ENCODE measurements around the gene SCN2B. TPM values are rescaled to one million over a fixed set of nuclear protein-coding genes. Genes with fewer than 3 reads are reported as not detected.
"Not testable (repeated sequence)": the region's sequence is repeated elsewhere in the genome, so short reads cannot be mapped to it uniquely, and the experiment has no call there.

Gene SCN2B
- total RNA-seq, 1 donor from 2014 or later = not detected

DNA sequence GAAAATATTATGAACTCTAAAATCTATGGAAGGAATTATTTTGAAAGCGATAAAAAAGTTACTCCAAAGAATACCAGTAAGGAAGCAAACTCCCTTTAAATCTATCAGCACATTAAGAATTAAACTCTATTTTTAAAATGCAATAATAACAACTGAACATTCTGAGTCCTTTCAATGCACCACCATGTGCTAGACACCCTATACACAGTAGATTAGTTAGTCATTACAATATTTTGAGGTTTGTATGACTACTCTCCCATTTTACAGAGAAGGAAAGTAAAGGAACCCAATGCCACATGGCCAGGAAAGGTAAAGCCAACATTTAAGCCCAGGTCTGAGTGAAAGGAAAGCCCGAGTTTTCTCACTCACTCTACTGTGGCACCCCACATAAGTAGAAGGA is 30.6 kb upstream of the SCN2B start:
- no peak for DNase-seq (ENCODE audit: low read depth)

DNA sequence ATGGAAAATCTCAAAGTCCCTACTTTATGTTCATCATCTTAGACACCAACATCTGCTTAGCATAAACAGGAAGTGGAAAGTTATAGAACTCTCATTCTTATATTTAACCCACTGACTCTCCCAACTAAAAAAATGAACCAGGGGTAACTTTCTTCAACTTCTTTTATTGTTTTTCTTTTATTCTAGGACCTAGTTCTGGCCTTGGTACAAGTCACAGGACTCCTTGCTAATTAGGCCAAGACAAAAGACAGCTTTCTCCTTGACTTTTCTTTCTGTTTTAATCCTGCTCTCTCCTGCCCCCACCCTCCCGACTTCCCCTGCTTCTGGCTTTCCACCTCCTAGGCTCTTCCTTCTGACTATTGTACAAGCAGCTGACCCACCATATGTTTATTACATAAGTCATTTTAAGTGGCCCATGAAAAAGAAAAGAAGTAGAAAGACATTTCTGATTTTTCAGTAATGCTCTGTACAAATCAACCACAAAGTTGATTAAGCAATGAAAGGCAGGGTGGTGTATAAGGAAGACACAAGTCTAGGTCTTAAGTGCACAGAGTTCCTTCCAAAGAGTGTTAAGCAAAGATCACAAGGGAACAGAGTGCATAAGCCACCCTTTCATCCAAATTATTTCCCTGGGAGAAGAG is 30.1 kb upstream of the SCN2B start:
- no peak for DNase-seq (ENCODE audit: low read depth)

DNA sequence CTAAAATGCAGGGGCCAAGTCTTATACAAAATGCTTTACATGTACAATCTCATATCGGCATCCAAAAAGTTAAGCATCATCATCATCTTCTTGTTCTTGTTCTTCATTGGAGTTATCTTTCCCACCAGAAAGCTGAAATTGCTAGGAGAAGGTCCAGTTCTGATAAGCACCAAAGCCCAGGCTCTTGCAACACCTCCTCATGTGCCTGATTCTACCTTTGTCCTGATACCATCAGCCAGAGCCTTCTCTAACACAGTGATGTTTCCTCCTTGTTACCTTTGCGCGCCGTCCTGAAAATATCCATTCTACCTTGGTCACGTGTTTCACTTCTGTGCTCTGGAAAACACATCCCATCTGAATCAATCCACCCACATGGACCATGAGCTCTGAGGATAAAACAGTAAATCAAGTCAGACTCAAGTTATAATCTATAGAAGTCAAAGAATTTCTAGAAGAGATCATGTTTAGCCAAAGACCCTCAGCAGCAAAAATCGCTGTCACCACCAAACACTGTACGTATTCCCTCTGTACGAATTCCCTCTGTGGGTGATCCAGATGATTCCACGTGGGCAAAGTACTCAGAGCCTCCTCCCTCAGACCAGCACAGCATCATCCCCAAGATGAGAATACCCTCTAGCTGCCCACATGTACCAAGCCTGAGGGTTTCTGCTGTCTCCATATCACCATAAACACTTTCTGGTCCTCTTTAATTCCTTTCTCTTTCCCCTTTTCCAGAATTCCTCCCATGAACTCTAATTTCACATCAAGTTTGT is 29.4 kb upstream of the SCN2B start:
- DNase-seq (ENCODE audit: low read depth) = no peak

DNA sequence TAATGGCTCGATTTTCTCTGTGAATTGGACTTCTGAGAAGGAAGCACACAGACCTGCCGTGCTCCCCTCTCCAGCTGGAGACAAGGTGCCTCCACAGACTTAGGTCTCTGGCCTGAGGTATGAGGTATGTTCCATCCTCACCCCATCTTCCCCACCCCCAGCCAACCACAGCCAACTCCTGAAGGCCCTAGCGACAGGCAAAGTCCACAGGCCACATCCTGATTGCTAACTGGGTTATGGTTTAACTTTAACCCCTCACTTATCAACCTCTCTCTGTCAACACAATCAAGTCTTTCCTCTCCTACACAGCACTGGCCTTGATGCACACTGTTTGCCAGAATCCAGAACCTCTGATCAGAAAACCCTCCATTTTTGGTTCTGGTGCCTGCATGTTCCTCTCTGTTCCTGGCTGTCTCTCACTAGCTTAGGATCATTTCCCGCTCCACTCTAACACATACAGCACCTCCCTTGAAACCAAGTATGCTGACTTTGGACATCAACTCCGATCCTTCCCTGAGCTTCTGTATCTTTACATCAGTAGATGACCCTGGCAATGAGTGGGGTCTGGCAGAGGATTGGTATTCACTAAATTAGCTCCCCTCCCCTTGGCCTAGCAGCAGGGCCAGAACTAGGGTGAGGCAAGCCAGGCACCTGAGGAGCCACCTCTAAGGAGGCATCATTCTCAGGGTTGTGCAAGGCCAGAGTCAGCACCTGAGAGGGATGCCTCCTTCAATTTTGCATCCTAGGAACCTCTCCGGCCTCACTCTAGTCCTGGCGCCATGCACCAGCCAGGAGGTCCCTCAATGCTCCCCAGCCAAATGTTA is 26.4 kb upstream of the SCN2B start:
- no peak for DNase-seq (ENCODE audit: low read depth)

DNA sequence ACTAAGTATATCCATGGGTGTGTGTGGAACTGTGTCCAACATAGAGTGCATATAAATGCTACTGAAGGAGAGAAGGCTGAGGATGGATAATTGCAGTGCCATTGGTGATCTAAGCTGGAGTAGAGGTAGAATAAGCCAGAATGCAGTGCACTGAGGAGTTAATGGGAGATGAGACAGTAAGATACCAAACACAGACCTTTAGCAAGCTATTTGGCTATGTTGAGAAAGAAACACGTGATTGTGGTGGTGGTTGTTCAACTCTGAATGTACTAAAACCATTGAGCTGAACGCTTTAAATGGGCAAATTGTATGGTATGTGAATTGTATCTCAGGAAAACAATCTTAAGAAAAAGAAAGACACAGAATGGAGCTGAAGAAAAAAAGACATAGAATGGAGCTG is 25.5 kb upstream of the SCN2B start:
- DNase-seq (ENCODE audit: low read depth) = no peak

DNA sequence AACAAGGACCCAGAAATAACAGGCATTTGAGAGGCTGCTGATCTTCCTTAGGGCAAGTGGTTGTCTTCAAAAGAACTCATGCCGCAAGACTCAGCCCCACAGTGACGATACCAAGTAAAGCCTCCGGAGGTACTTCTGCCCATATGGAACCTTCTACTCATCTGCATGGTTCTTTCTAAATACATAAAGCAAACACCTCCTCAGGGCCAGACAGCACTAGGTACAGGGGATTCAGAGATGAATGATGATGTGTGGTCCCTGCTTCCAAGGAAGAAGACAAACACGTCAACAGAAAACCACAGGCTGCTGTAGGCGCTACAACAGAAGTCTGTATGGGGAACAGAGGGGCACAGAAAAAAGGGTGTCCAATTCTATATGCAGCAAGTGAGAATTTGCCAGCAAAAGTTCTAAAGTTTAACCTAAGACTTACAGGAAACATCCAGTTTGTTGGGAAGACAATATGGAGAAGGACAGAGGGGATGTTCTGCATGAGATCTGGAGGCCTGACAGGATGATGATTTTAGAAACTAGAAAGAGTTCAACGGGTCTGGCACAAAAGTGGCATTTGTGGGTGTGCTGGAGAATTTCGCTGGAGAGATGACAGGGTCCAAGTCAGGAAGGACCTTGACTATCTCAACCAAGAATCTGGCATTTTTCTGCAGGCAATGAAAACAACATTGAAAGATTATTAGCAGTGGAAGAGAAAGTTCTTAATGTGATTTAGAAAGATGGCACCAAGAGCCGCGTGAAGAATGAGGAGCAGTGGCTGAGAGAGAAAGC is 24.7 kb upstream of the SCN2B start:
- DNase-seq (ENCODE audit: low read depth) = no peak

DNA sequence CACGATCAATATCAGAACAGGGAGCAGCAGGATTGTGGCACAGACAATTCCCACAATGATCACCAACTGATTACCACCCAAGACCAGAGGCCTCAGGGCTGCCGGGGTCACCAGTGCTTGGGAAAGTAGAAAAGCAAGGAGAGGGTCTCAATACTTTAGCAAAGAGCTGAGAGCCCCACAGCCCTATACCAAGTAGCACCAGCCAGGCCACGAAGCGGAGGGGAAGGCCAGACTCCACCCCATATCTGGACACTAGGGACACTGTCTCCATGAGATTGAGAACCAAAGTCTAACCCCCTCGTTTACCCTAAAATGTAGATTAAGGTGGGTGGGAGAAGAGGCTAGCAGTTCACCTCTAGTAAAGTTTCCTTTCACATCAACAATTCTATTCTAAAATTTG is 24.1 kb upstream of the SCN2B start:
- DNase-seq (ENCODE audit: low read depth) = no peak

DNA sequence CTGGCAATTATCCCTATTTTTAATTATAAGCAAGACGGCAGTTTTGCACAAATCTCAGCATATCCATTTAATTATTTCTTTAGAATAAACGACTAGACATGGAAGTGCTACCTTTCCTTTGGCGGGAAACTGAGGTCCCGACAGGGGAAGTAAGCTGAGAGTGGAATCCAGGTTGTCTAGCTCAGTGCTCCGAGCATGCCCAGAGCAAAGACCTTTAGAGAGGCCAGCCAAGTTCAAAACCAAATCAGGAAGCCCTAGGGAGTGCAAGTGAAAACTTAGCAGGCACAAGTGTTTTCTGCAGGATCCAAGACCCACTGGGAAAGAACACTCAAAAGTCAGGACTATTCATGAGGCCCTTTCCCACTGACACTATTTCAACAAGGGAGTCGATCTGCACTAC is 22.7 kb upstream of the SCN2B start:
- DNase-seq (ENCODE audit: low read depth) = no peak

DNA sequence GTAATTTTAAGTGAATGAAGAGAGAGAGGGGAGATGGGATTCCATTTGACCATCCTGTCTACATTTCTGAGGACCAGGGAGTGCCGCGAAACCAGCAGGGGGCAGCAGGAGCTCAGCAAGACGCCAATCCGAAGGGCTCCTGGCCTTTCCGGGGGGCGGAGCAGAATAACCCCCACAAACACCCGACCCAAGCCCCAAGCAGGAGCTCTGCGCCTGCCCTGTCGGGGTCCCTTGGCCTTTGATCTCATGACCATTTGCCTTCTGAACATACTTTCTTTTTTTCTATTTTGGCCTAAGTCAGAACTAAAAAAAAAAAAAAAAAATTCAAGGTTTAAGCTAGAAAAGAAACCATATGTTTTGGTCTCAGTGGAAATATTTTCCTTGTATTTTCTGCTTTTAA is 21.9 kb upstream of the SCN2B start:
- peak; percentile 59 for DNase-seq (ENCODE audit: low read depth)

DNA sequence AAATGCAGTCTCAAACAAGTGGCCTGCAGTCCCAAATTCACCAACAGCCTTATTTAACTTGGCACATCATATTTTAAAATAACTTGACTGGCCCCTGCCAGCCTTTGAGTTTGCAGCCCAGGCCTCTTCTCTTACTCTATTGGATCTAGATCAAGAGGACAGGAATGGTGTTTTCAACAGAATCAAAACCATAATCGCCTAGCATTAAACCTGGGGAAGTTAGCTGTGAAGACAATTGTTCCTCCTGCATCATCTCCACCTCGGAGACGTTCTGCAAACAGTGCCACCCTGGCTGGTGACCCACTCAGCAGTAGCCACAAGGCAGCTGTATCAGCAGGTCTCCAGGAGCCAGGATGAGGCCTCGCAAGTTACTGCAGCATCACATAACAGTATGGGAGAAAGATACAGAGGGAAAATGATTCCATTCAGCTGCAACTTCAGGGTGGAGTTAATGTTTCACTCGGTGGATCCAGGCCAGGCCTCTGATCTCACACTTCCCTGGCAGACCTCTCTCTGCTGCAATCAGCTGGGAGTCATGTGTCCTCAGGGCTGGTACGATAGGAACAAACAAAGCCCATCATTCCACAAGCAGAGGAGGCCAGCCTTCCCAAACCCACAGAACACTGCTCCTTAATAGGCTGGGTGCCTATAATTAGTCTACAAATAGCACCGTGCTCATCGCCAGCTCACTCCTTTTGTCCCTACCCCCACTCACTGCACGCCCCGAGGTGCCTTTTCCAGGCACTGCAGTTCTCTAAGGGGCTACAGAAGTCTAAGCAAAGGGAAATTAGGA is 18.6 kb upstream of the SCN2B start:
- peak; percentile 79 for DNase-seq (ENCODE audit: low read depth)

DNA sequence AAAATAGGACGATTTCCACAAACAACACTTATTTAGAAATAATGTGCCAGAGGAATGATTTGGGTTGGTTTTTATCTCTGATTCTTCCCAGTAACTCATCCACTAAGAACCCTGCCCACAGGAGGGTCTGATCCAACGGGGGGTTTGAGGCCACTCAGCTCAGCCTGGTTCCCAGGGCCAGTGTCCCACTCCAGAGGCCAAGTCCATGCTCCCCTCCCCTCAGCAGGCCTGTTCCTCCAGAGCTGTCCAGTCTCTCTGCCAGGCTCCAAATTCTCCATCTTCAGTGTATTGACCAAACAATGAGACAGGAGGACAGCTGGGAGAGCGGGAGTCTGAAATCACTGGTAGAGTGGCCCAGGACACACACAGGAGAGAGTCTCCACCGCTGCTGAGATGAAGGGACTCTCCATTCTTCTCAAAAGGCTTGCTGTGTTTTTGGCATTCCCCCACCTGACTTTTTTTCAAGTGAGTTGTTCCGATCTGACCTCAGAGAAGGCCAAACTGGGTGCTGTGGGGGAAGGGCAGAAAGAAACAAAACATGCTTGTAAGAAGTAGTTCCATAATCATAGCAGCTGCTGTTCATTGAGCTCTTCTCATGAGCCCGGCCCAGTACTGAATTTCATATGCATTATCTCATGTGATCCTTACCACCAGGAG is 17.6 kb upstream of the SCN2B start:
- DNase-seq (ENCODE audit: low read depth) = no peak

DNA sequence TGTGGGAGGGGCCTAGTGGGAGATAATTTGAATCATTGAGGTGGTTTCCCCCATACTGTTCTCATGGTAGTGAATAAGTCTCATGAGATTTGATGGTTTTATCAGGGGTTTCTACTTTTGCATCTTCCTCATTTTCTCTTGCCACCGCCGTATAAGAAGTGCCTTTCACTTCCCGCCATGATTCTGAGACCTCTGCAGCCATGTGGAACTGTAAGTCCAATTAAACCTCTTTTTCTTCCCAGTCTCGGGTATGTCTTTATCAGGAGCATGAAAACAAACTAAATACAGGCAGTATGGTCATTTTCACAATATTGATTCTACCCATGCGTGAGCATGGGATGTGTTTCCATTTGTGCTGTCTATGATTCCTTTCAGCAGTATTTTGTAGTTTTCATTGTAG is 16.4 kb upstream of the SCN2B start:
- DNase-seq (ENCODE audit: low read depth) = not testable (repeated sequence)

DNA sequence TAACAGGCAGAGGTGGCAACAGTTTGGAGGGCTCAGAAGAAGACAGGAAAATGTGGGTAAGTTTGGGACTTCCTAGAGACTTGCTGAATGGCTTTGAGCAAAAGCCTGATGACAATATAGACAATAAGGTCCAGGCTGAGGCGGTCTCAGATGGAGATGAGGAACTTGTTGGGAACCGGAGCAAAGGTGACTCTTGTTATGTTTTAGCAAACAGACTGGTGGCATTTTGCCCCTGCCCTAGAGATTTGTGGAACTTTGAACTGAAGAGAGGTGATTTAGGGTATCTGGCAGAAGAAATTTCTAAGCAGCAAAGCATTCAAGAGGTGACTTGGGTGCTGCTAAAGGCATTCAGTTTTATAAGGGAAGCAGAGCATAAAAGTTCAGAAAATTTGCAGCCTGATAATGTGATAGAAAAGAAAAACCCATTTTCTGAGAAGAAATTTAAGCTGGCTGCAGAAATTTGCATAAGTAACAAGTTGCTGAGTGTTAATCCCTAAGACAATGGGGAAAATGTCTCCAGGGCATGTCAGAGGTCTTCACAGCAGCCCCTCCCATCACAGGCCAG is 14.6 kb upstream of the SCN2B start:
- DNase-seq (ENCODE audit: low read depth) = not testable (repeated sequence)

DNA sequence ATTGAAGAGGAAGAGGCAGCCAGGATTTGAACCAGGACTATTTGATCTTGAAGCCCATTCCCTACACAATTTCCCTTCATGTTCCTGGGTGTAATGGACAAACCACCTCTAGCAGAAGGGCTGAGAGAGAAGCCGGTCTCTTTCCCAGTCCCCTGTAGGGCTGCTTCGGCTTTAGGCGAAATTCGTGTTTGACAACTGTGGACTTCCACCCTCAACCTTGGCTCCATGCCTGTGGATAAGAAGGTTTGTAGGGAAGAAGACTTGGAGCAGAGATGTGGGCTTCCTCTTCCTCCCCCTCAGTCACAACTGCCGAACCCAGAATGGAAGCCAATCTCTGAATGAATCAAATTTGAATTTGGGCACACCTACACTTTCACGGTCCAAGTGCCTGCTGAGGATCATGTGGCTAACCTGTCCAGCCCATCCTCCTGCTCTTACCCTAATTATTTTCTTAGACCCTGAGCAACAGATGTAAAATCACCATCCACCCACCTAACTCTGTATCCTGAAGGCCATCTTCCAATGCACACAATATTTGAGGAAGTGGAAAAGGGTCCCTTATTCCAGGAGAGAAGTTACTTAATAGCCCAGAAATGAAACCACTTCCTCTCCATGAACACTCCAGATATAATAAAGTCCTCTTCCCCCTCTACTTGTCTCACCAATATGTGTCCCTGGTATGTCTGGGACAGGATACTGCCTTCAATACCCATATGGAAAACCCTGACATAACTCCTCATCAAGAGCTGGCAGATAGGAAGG is 10.1 kb upstream of the SCN2B start:
- no peak for DNase-seq (ENCODE audit: low read depth)

DNA sequence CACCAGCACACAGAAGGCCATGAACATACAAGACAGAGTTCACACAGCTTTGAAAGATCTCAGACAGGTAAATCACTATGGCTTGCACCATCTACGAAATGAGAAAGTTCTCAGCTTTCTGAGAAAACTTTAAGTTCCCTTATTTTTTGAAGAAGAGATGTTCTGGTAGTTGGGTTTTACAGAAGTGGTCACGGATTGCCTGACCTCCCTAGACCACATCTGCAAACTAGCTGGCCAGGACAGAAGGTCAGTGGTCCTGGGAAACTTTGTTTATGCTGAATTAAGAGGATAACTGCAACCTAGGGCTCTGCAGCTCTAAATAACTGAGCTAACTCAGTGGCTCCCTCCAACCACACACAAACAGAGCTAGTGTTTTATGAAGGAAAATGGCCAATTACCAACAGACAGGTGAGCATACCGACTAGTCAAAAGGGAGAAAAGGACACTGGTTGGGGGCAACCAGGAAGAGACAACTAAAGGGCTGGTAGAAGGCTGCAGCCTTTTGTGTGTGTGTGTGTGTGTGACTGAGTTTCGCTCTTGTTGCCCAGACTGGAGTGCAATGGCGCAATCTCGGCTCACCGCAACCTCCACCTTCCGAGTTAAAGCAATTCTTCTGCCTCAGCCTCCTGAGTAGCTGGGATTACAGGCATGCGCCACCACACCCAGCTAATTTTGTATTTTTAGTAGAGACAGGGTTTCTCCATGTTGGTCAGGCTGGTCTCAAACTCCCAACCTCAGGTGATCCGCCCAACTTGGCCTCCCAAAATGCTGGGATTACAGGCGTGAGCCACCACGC is 8.5 kb upstream of the SCN2B start:
- no peak for DNase-seq (ENCODE audit: low read depth)

DNA sequence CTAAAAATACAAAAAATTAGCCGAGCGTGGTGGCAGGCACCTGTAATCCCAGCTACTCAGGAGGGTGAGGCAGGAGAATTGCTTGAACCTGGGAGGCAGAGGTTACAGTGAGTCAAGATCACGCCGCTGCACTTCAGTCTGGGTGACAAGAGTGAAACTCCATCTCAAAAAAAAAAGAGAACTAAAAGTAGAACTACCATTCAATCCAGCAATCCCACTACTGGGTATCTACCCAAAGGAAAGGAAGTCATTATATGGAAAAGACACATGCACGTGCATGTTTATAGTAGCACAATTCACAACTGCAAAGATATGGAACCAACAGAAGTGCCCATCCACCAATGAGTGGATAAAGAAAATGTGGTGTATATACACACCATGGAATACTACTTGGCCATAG is 7.3 kb upstream of the SCN2B start:
- DNase-seq (ENCODE audit: low read depth) = not testable (repeated sequence)

DNA sequence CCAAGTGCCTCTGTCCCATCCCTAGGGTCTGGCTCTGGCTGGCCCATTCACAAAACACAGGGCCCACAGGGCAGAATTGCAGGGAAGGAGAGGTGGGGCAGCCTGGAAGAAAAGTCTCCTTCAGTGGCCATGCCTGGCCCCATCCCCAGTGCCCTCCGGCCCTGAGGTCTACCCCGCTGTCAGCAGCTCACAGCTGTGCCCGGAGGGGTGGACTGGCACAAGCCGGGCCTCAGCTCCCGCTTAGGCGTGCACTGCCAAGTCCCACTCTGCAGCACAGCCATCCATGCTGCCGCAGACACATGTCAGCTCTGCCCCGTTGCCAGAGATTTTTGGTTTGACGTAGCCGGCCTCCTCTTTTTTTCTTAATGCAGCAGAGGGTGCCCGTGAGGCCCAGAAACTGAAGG is 3.9 kb upstream of the SCN2B start:
- DNase-seq (ENCODE audit: low read depth) = peak; percentile 60

DNA sequence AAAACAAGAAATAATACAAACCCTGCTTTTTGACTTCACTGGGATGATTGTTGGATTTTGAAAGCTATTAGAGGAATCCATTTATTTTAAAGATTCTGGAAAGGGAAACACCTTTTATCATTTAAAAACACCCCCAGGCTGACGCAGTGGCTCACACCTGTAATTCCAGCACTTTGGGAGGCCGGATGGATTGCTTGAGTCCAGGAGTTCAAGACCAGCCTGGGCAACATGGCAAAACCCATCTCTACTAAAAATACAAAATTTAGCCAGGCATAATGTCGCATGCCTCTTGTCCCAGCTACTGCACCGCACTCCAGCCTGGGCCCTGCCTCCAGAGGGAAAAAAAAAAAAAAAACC is 317 bp upstream of the SCN2B start:
- DNase-seq (ENCODE audit: low read depth) = no peak

Measured in myocyte (in vitro differentiated cells).